IMR-90 (cell line): ENCODE measurements around the gene ATXN1. TPM values are rescaled to one million over a fixed set of nuclear protein-coding genes. Genes with fewer than 3 reads are reported as not detected.

Source experiments
- ATAC-seq: fragments of 200-7000 bp; cut with Tn5 transposase; 2 replicates; pipeline ENCODE4 v1.9.1; 2020; ENCODE audit warnings: low read depth, mild to moderate bottlenecking, moderate library complexity
- BruUV-seq: library from RNA; stranded (reverse); fragments of 400-500 nt; replicated peaks from 2 replicates; lab custom pipeline; 2021; lab: Mats Ljungman, UMichigan
- CTCF ChIA-PET: fragments of 300-600 bp; formaldehyde crosslinking; extraction: SDS; loops from one replicate; lab custom pipeline; 2021; ENCODE audit warnings: antibody characterized with exemption; lab: Yijun Ruan, JAX
- POLR2A ChIA-PET: fragments of 300-600 bp; sonication (Branson Sonifier 250); formaldehyde crosslinking; loops from one replicate; lab custom pipeline; 2022; ENCODE audit warnings: antibody characterized with exemption; ENCODE audit not compliant: unreplicated experiment; lab: Charles Lee
- DNase-seq: peaks from one replicate; pipeline ENCODE4 v3.0.0; 2013
- H2AFZ ChIP-seq: replicated peaks from 2 replicates; pipeline ENCODE3; 2013; ENCODE audit warnings: low read length, mild to moderate bottlenecking; ENCODE audit not compliant: poor library complexity
- H2AK5ac ChIP-seq: 2 replicates; pipeline ENCODE4 v1.6.1; 2013; ENCODE audit warnings: low read depth, low read length, inconsistent platforms
- H2AK9ac ChIP-seq: replicated peaks from 2 replicates; pipeline ENCODE3; 2013; ENCODE audit warnings: mild to moderate bottlenecking, low read depth, low read length, moderate library complexity; ENCODE audit not compliant: poor library complexity
- H2BK120ac ChIP-seq: 2 replicates; pipeline ENCODE4 v1.6.1; 2013; ENCODE audit warnings: low read depth, low read length, inconsistent platforms
- H2BK15ac ChIP-seq: 3 replicates; pipeline ENCODE4 v1.6.1; 2013; ENCODE audit warnings: low read depth, low read length, inconsistent platforms
- H2BK20ac ChIP-seq: 2 replicates; pipeline ENCODE4 v1.6.1; 2013; ENCODE audit warnings: low read depth, mild to moderate bottlenecking, inconsistent platforms, low read length, moderate library complexity
- H2BK5ac ChIP-seq: 2 replicates; pipeline ENCODE4 v1.6.1; 2013; ENCODE audit warnings: mild to moderate bottlenecking, low read depth, low read length, inconsistent platforms; ENCODE audit not compliant: poor library complexity, severe bottlenecking
- H3K14ac ChIP-seq: replicated peaks from 2 replicates; pipeline ENCODE4 v1.6.1; 2013; ENCODE audit warnings: low read depth, low read length, inconsistent platforms
- H3K18ac ChIP-seq: 2 replicates; pipeline ENCODE4 v1.6.1; 2013; ENCODE audit warnings: low read depth, low read length, control low read depth
- H3K23ac ChIP-seq: 2 replicates; pipeline ENCODE4 v1.6.1; 2013; ENCODE audit warnings: low read depth, low read length, inconsistent platforms
- H3K27ac ChIP-seq: 2 replicates; pipeline ENCODE4 v1.5.1; 2013; ENCODE audit warnings: mild to moderate bottlenecking, control low read depth, low read length; ENCODE audit not compliant: insufficient read depth
- H3K27me3 ChIP-seq: 2 replicates; pipeline ENCODE4 v1.6.1; 2013; ENCODE audit warnings: low read length; ENCODE audit not compliant: control insufficient read depth, insufficient read depth
- H3K36me3 ChIP-seq: 2 replicates; pipeline ENCODE4 v1.6.1; 2013; ENCODE audit warnings: low read length, mixed read lengths; ENCODE audit not compliant: control insufficient read depth, insufficient read depth
- H3K4ac ChIP-seq: 2 replicates; pipeline ENCODE4 v1.6.1; 2013; ENCODE audit warnings: low read depth, low read length, inconsistent platforms
- H3K4me1 ChIP-seq: 2 replicates; pipeline ENCODE4 v1.6.1; 2013; ENCODE audit warnings: low read length, mixed read lengths; ENCODE audit not compliant: control insufficient read depth, insufficient read depth
- H3K4me2 ChIP-seq: 2 replicates; pipeline ENCODE4 v1.6.1; 2013; ENCODE audit warnings: low read depth, mild to moderate bottlenecking, control low read depth, low read length, moderate library complexity
- H3K4me3 ChIP-seq: 2 replicates; pipeline ENCODE4 v1.5.1; 2013; ENCODE audit warnings: low read depth, mild to moderate bottlenecking, control low read depth, low read length, moderate library complexity; ENCODE audit not compliant: insufficient read depth
- H3K56ac ChIP-seq: 2 replicates; pipeline ENCODE4 v1.6.1; 2013; ENCODE audit warnings: low read length, inconsistent platforms; ENCODE audit not compliant: insufficient read depth; ENCODE audit errors: extremely low read depth
- H3K79me1 ChIP-seq, 2 experiments: 2 replicates each; pipeline ENCODE4 v1.6.1; 2013; ENCODE audit warnings: low read length in 2 of 2, inconsistent platforms in 1 of 2, low read depth in 1 of 2
- H3K9ac ChIP-seq: 2 replicates; pipeline ENCODE4 v1.6.1; 2013; ENCODE audit warnings: low read depth, low read length, control low read depth
- H3K9me1 ChIP-seq: 2 replicates; pipeline ENCODE4 v1.6.1; 2013; ENCODE audit warnings: low read length, inconsistent platforms; ENCODE audit not compliant: insufficient read depth
- H3K9me3 ChIP-seq: 2 replicates; pipeline ENCODE4 v1.6.1; 2013; ENCODE audit warnings: low read length; ENCODE audit not compliant: control insufficient read depth, insufficient read depth
- H4K20me1 ChIP-seq: 2 replicates; pipeline ENCODE4 v1.6.1; 2013; ENCODE audit warnings: low read length, inconsistent platforms; ENCODE audit not compliant: insufficient read depth
- H4K5ac ChIP-seq: 2 replicates; pipeline ENCODE4 v1.6.1; 2013; ENCODE audit warnings: mild to moderate bottlenecking, low read depth, low read length, control low read depth
- H4K8ac ChIP-seq, 2 experiments: 2 replicates each; pipeline ENCODE4 v1.6.1; 2013; ENCODE audit warnings: low read depth in 2 of 2, low read length in 2 of 2, control low read depth in 1 of 2, inconsistent platforms in 1 of 2
- H4K91ac ChIP-seq: 2 replicates; pipeline ENCODE4 v1.6.1; 2013; ENCODE audit warnings: low read depth, low read length, inconsistent platforms; ENCODE audit not compliant: insufficient read depth
- BHLHE40 ChIP-seq: fragments of 150-350 bp; IDR thresholded peaks from 2 replicates; pipeline ENCODE4 v1.6.1; 2016; ENCODE audit warnings: mild to moderate bottlenecking, low read depth, low read length
- CEBPB ChIP-seq: IDR thresholded peaks from 2 replicates; pipeline ENCODE4 v1.6.1; 2012; ENCODE audit warnings: low read depth, low read length, improper control_type of control experiment
- MAFK ChIP-seq: IDR thresholded peaks from 2 replicates; pipeline ENCODE4 v1.6.1; 2012; ENCODE audit warnings: low read depth, low read length, improper control_type of control experiment
- MXI1 ChIP-seq: IDR thresholded peaks from 2 replicates; pipeline ENCODE4 v1.6.1; 2012; ENCODE audit warnings: low read depth, mild to moderate bottlenecking, low read length, moderate library complexity, borderline replicate concordance
- NFE2L2 ChIP-seq: fragments of 150-350 bp; IDR thresholded peaks from 2 replicates; pipeline ENCODE4 v1.6.1; 2016; ENCODE audit warnings: low read depth, mild to moderate bottlenecking, low read length
- WGBS, 2 experiments: methylation state at CpG; one replicate each; pipeline versions ENCODE4 v1.1.5 to v1.1.7; 2013; ENCODE audit warnings: missing lambda C conversion rate in 2 of 2; ENCODE audit not compliant: insufficient read length in 1 of 2; ENCODE audit errors: extremely low coverage in 2 of 2; 5-methylcytosine and 5-hydroxymethylcytosine counted together
- dilution Hi-C: fragments of 300-500 bp; cut with HindIII; formaldehyde crosslinking; loops from one replicate; pipeline ENCODE4 v1.14.3; 2018; ENCODE audit warnings: low sequenced_read_pairs; ENCODE audit not compliant: unreplicated experiment
- in situ Hi-C: fragments of 300-500 bp; cut with MboI; formaldehyde crosslinking; loops from 3 replicates; pipeline ENCODE4 v1.14.3; 2019; ENCODE audit warnings: low sequenced_read_pairs, inconsistent platforms, mixed read lengths
- intact Hi-C: fragments of 100-400 bp; cut with micrococcal nuclease; formaldehyde crosslinking; loops from 2 replicates; pipeline ENCODE4 v1.10.0; 2022
- polyA plus RNA-seq, 3 experiments: library from polyadenylated mRNA; depleted of rRNA; stranded (reverse); fragments of >200 nt; gene quantifications; 2 replicates each; pipeline ENCODE4 v1.2.3, GENCODE V29; 2012; ENCODE audit warnings: low replicate concordance in 1 of 3
- total RNA-seq: library from RNA; depleted of rRNA; stranded (reverse); fragments of >200 nt; gene quantifications from 2 replicates; pipeline ENCODE4 v1.2.3, GENCODE V29; 2012

The ATXN1 gene
- total and polyA plus RNA-seq, 2 of the 4 experiments (the other 2 are of a cell fraction), result 7.3 to 11.1 TPM

DNA sequence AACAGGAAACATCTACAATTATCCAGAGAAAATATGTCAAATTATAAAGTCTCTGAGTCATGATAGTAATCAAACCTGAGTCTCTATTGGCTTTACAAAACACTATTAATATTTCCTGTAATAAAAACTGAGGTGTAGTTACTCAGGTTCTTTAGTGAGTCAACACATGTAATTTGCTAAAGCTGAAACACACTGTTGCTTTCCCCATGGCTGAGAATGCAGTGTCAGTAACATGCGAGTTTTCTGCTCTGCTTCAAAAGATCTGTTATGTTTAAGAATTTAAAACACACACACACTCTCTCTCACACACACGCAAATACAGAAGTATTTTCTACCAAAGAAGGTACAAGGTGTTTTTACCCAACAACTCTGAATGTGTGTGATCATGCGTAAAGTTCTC is 38.6 kb downstream of the ATXN1 start:
- ChIA-PET POLR2A (interaction anchor here (1.0 kb wide), 1 partner anchor 209 kb away, joined by 3 read pairs; no protein-coding TSS in a partner anchor), CTCF (interaction anchor here (0.8 to 1.4 kb wide), 2 partner anchors 10 to 320 kb away, joined by 3 read pairs; no protein-coding TSS in a partner anchor)
- Histone ChIP-seq H4K20me1 (peaks cover 7% of the 10 kb centered on the region; the same call in 1 of the 2 replicates), H4K91ac (peak overlapping the region; percentile 54; the same call in 1 of the 2 replicates), H3K4me2 (no peak overlapping the region; the same call in 1 of the 2 replicates), H2BK120ac (no peak overlapping the region; the same call in 1 of the 2 replicates), H3K27me3 (no peaks in the 10 kb centered on the region), H3K4me1 (peaks cover 19% of the 10 kb centered on the region), H3K36me3 (peaks cover under 1% of the 10 kb centered on the region; the same call in 1 of the 2 replicates), H3K56ac (no peak overlapping the region), H3K4me3 (no peak overlapping the region), H2BK15ac (peak overlapping the region; percentile 36; the same call in 2 of the 3 replicates), H3K23ac (peak overlapping the region; percentile 67; the same call in 1 of the 2 replicates), H3K4ac (no peak overlapping the region), H4K8ac (peak overlapping the region in 1 of 2 experiments; percentile 41; a peak in 2 of 4 replicates), H3K14ac (peak overlapping the region; percentile 57), H4K5ac (no peak overlapping the region), H2BK20ac (peak overlapping the region; percentile 57; the same call in 1 of the 2 replicates), H3K18ac (peak overlapping the region; percentile 34; the same call in 1 of the 2 replicates), H3K9me3 (no peaks in the 10 kb centered on the region), H3K9ac (no peak overlapping the region), H3K9me1 (peaks cover 8% of the 10 kb centered on the region), H3K79me1 (peaks cover 20 to 64% of the 10 kb centered on the region in 2 experiments), H2AFZ (no peak overlapping the region), H3K27ac (0 out of 2 replicates have a peak overlapping the region, but pooled peaks have one; percentile 17), H2BK5ac (peak overlapping the region; percentile 6), H2AK5ac (0 out of 2 replicates have a peak overlapping the region, but pooled peaks have one; percentile 56), H2AK9ac (no peak overlapping the region)
- ATAC-seq (no peak), DNase-seq (no peak)
- intact Hi-C loops (no loop called here), in situ Hi-C loops (no loop called here), dilution Hi-C loops (no loop called here)
- no CpG with 5 or more reads among the region's 3 CpGs for WGBS, 2 experiments
- no TSS peak for BruUV-seq
- TF ChIP-seq BHLHE40 (no peak), MXI1 (no peak), NFE2L2 (no peak), MAFK (no peak), CEBPB (no peak)
